ENCODE results near the gene NUTM2F.
"Not testable (repeated sequence)": the region's sequence is repeated elsewhere in the genome, so short reads cannot be mapped to it uniquely, and the experiment has no call there.

- TF ChIP-seq EZH2 (IDR thresholded peaks at IDR 0.05; ENCODE audit: insufficient read depth, poor library complexity, severe bottlenecking); EZH2phosphoT487 (IDR thresholded peaks at IDR 0.05; ENCODE audit: insufficient read depth, low read depth): not testable (repeated sequence)
These were observed at the start of gene NUTM2F for GRCh38 chr9:94328544-94328943.
